Measurements from ENCODE around the gene SPATA25. TPM values are rescaled to one million over a fixed set of nuclear protein-coding genes. Genes with fewer than 3 reads are reported as not detected.

Gene SPATA25
- polyA plus RNA-seq, 1 donor (not counting 4 experiments of a cell fraction or from before 2014, with no cell fraction given) = not detected

DNA sequence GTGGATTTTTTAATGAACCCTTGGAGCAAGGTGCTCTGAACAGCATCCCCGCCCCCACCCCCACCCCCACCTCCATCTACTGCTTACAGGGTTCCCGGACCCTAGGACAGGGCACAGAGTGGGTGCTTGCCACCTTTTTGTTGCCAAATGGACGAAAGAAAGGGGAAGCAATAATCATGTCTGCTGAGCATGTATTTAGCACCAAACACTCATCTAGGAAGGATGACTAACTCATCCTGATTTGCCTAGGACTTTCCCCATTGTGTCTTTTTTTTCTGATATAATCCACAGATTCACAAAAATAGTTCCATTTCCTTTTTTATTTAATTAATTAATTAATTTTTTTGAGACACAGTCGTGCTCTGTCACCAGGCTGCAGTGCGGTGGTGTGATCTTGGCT is 25.7 kb upstream of the SPATA25 start:
- TF ChIP-seq CTCF (optimal IDR thresholded peaks at IDR 0.05 in 1 of 3, IDR thresholded peaks at IDR 0.05 in 1 of 3, conservative IDR thresholded peaks at IDR 0.05 in 1 of 3; ENCODE audit: extremely low read depth in 1 of 3, insufficient read depth in 2 of 3, low read length in 3 of 3) = no peak
- no peak for TF ChIP-seq EZH2 (IDR thresholded peaks at IDR 0.05; ENCODE audit: low read length)
- peaks cover 16% of the 10 kb centered on the region for H3K4me1 ChIP-seq (ENCODE audit: control insufficient read depth, extremely low read depth, insufficient read depth, low read length)

DNA sequence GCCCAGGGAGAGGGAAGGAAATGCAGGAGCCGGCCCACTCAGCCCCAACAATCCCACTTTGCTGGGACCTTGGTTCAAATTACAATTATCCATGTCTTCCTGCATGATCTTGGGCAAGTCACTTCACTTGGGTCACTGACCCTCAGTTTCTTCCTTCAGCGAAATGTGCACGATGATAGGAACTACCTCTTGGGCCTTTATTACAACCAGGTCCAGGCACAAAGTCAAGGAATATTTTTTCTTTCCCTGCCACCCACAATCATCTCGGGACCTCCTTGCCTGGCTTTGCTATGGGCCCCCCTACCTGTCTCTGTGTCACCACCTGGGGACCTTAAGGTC is 24.9 kb upstream of the SPATA25 start:
- Histone ChIP-seq H3K36me3 (ENCODE audit: control insufficient read depth in 2 of 2, extremely low read depth in 1 of 2, insufficient read depth in 2 of 2, low read length in 2 of 2) (peaks cover 3 to 7% of the 10 kb centered on the region in 2 experiments), H3K27me3 (ENCODE audit: control insufficient read depth, extremely low read depth, insufficient read depth, low read length) (no peaks in the 10 kb centered on the region), H3K79me2 (ENCODE audit: control insufficient read depth, insufficient read depth, low read length) (no peaks in the 10 kb centered on the region), H3K9me1 (ENCODE audit: control insufficient read depth, extremely low read depth, insufficient read depth, low read length) (no peaks in the 10 kb centered on the region), H3K4me2 (ENCODE audit: control insufficient read depth, extremely low read depth, insufficient read depth, low read depth, low read length) (peak overlapping the region; percentile 94), H2AFZ (ENCODE audit: control insufficient read depth, low read length) (peak overlapping the region; percentile 65), H3K9ac (ENCODE audit: control insufficient read depth, extremely low read depth, insufficient read depth, low read length) (peak overlapping the region; percentile 76), H3K27ac (ENCODE audit: control insufficient read depth, insufficient read depth, low read length) (peak overlapping the region; percentile 70), H3K4me1 (ENCODE audit: control insufficient read depth, extremely low read depth, insufficient read depth, low read length) (peaks cover 16% of the 10 kb centered on the region), H3K9me3 (ENCODE audit: control insufficient read depth, low read depth, low read length) (no peaks in the 10 kb centered on the region), H3K4me3 (ENCODE audit: control insufficient read depth in 2 of 3, extremely low read depth in 1 of 3, insufficient read depth in 2 of 3, low read depth in 1 of 3, low read length in 3 of 3) (peak overlapping the region; percentile 45 to 71 (median 60)), H4K20me1 (ENCODE audit: control insufficient read depth, extremely low read depth, insufficient read depth, low read length) (no peaks in the 10 kb centered on the region)
- dilution Hi-C loops (cut with MboI; ENCODE audit: extremely low pct_ligation_motif_present, low sequenced_read_pairs) = no loop called here
- DNase-seq (ENCODE audit: low read depth, low spot score) (no peak), FAIRE-seq (no peak)
- TF ChIP-seq EZH2 (IDR thresholded peaks at IDR 0.05; ENCODE audit: low read length) = no peak
- TF ChIP-seq CTCF (optimal IDR thresholded peaks at IDR 0.05 in 1 of 3, IDR thresholded peaks at IDR 0.05 in 1 of 3, conservative IDR thresholded peaks at IDR 0.05 in 1 of 3; ENCODE audit: extremely low read depth in 1 of 3, insufficient read depth in 2 of 3, low read length in 3 of 3) = no peak

More for the DNA sequence above, 25.7 kb upstream of the SPATA25 start:
- Histone ChIP-seq H3K79me2 (ENCODE audit: control insufficient read depth, insufficient read depth, low read length) (no peaks in the 10 kb centered on the region), H3K9me1 (ENCODE audit: control insufficient read depth, extremely low read depth, insufficient read depth, low read length) (no peaks in the 10 kb centered on the region), H3K4me3 (ENCODE audit: control insufficient read depth in 2 of 3, extremely low read depth in 1 of 3, insufficient read depth in 2 of 3, low read depth in 1 of 3, low read length in 3 of 3) (no peak overlapping the region), H3K36me3 (ENCODE audit: control insufficient read depth in 2 of 2, extremely low read depth in 1 of 2, insufficient read depth in 2 of 2, low read length in 2 of 2) (peaks cover 2 to 3% of the 10 kb centered on the region in 2 experiments), H3K9ac (ENCODE audit: control insufficient read depth, extremely low read depth, insufficient read depth, low read length) (no peak overlapping the region), H3K27ac (ENCODE audit: control insufficient read depth, insufficient read depth, low read length) (no peak overlapping the region), H3K27me3 (ENCODE audit: control insufficient read depth, extremely low read depth, insufficient read depth, low read length) (no peaks in the 10 kb centered on the region), H2AFZ (ENCODE audit: control insufficient read depth, low read length) (no peak overlapping the region), H3K4me2 (ENCODE audit: control insufficient read depth, extremely low read depth, insufficient read depth, low read depth, low read length) (no peak overlapping the region), H4K20me1 (ENCODE audit: control insufficient read depth, extremely low read depth, insufficient read depth, low read length) (no peaks in the 10 kb centered on the region), H3K9me3 (ENCODE audit: control insufficient read depth, low read depth, low read length) (no peaks in the 10 kb centered on the region)
- dilution Hi-C loops (cut with MboI; ENCODE audit: extremely low pct_ligation_motif_present, low sequenced_read_pairs) = no loop called here
- no peak for FAIRE-seq
- DNase-seq (ENCODE audit: low read depth, low spot score) = no peak
